Fibroblast of lung (primary cell): ENCODE data around the gene TMEM120B. TPM values are rescaled to one million over a fixed set of nuclear protein-coding genes. Genes with fewer than 3 reads are reported as not detected.
A peak's percentile ranks its signal among the peaks of the same experiment; 100 is the strongest.

ENCODE experiments used
- DNase-seq, 2 donors: peaks; one replicate each; pipeline versions ENCODE4 v3.0.0 to v3.0.0-alpha.2; 2010; ENCODE audit warnings: low read depth in 2 of 2
- H2AFZ ChIP-seq: 2 replicates; pipeline ENCODE4 v1.5.1; 2012; ENCODE audit warnings: low read length, control low read depth, inconsistent platforms
- H3K27ac ChIP-seq: 2 replicates; pipeline ENCODE4 v1.5.1; 2011; ENCODE audit warnings: low read length, control low read depth; ENCODE audit not compliant: insufficient read depth
- H3K27me3 ChIP-seq: 2 replicates; pipeline ENCODE4 v1.5.1; 2011; ENCODE audit warnings: mild to moderate bottlenecking, low read length; ENCODE audit not compliant: control insufficient read depth, insufficient read depth
- H3K36me3 ChIP-seq: 2 replicates; pipeline ENCODE4 v1.5.1; 2011; ENCODE audit warnings: low read length; ENCODE audit not compliant: control insufficient read depth, insufficient read depth
- H3K4me1 ChIP-seq: 2 replicates; pipeline ENCODE4 v1.5.1; 2011; ENCODE audit warnings: low read length; ENCODE audit not compliant: control insufficient read depth, insufficient read depth; ENCODE audit errors: extremely low read depth
- H3K4me2 ChIP-seq: 2 replicates; pipeline ENCODE4 v1.5.1; 2011; ENCODE audit warnings: low read length, control low read depth; ENCODE audit not compliant: insufficient read depth; ENCODE audit errors: extremely low read depth
- H3K4me3 ChIP-seq, 4 experiments: fragments of 200-600 bp in 1 of 4; sonication (generic) in 1 of 4; replicated peaks in 1 of 4; 2 replicates each; pipeline ENCODE4 v1.5.1; 2011 to 2016; ENCODE audit warnings: low read length in 4 of 4, low read depth in 3 of 4, mild to moderate bottlenecking in 3 of 4, control low read depth in 2 of 4, inconsistent platforms in 1 of 4, mixed read lengths in 1 of 4; ENCODE audit not compliant: insufficient read depth in 1 of 4; ENCODE audit errors: control extremely low read depth in 1 of 4
- H3K79me2 ChIP-seq: 2 replicates; pipeline ENCODE4 v1.5.1; 2012; ENCODE audit warnings: mild to moderate bottlenecking, low read length, inconsistent platforms; ENCODE audit not compliant: control insufficient read depth, insufficient read depth
- H3K9ac ChIP-seq: 2 replicates; pipeline ENCODE4 v1.5.1; 2011; ENCODE audit warnings: mild to moderate bottlenecking, low read length, control low read depth; ENCODE audit not compliant: insufficient read depth
- H3K9me3 ChIP-seq: 2 replicates; pipeline ENCODE4 v1.5.1; 2012; ENCODE audit warnings: low read depth, low read length; ENCODE audit not compliant: control insufficient read depth, insufficient read depth
- H4K20me1 ChIP-seq: 2 replicates; pipeline ENCODE4 v1.5.1; 2011; ENCODE audit warnings: low read length; ENCODE audit not compliant: control insufficient read depth, insufficient read depth; ENCODE audit errors: extremely low read depth
- EZH2 ChIP-seq: IDR thresholded peaks from 2 replicates; pipeline ENCODE4 v1.5.1; 2012; ENCODE audit warnings: low read length, control low read depth, mild to moderate bottlenecking; ENCODE audit errors: missing control alignments
- polyA plus RNA-seq, 2 donors: library from polyadenylated mRNA; depleted of rRNA in 1 of 2; stranded (reverse) in 1 of 2; unstranded in 1 of 2; fragments of >200 nt; gene quantifications; 2 replicates each; pipeline ENCODE4 v1.2.1, GENCODE V29; 2011 to 2012; ENCODE audit warnings: missing spikeins in 1 of 2
- total RNA-seq: library from RNA; depleted of rRNA; stranded (reverse); fragments of >200 nt; gene quantifications from 2 replicates; pipeline ENCODE4 v1.2.1, GENCODE V29; 2014
- TF ChIP-seq, protein P1 (sequence below), 2 donors: IDR thresholded peaks in 1 of 2; conservative IDR thresholded peaks in 1 of 2; 1 replicate in 1 of 2; 2 replicates in 1 of 2; pipeline ENCODE4 v1.5.1; 2011 to 2012; ENCODE audit warnings: low read length in 2 of 2, control low read depth in 1 of 2, inconsistent platforms in 1 of 2, low read depth in 1 of 2, mild to moderate bottlenecking in 1 of 2

The TMEM120B gene
- total and polyA plus RNA-seq, 2 donors (not counting 1 experiment from before 2014, with no cell fraction given) = 8.6 TPM

DNA sequence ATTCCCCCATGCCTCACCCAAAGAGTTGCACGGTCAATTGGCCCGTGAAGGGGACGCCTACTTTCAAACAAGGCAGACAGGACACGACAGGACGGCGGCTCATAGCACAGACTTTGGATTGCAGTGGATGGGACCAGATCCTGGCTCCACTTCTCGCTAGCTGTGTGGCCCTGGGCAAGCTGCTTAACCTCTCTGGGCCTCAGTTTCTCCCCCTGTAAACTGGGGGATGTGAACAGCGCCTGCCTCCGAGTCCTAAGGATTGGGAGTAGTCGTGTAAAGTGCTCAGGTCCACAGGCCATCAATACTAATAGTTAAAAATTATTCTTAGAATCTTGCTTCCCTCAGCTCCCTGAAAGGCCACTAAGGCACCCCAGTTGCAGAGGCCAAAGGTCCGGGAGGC lies 67.9 kb downstream of the TMEM120B start:
- H3K4me2 ChIP-seq = no peak overlapping the region
- no peaks in the 10 kb centered on the region for H3K79me2 ChIP-seq
- no peak for DNase-seq
- H3K4me1 ChIP-seq = peaks cover 31% of the 10 kb centered on the region
- no peaks in the 10 kb centered on the region for H3K9me3 ChIP-seq
- peaks cover 9% of the 10 kb centered on the region for H3K36me3 ChIP-seq
- no peak overlapping the region for H3K4me3 ChIP-seq
- no peak overlapping the region for H3K9ac ChIP-seq
- no peaks in the 10 kb centered on the region for H3K27me3 ChIP-seq
- no peak for TF ChIP-seq EZH2
- TF ChIP-seq, protein P1, sequence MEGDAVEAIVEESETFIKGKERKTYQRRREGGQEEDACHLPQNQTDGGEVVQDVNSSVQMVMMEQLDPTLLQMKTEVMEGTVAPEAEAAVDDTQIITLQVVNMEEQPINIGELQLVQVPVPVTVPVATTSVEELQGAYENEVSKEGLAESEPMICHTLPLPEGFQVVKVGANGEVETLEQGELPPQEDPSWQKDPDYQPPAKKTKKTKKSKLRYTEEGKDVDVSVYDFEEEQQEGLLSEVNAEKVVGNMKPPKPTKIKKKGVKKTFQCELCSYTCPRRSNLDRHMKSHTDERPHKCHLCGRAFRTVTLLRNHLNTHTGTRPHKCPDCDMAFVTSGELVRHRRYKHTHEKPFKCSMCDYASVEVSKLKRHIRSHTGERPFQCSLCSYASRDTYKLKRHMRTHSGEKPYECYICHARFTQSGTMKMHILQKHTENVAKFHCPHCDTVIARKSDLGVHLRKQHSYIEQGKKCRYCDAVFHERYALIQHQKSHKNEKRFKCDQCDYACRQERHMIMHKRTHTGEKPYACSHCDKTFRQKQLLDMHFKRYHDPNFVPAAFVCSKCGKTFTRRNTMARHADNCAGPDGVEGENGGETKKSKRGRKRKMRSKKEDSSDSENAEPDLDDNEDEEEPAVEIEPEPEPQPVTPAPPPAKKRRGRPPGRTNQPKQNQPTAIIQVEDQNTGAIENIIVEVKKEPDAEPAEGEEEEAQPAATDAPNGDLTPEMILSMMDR (conservative IDR thresholded peaks at IDR 0.05 in 1 of 2, IDR thresholded peaks at IDR 0.05 in 1 of 2; ENCODE audit: low read depth in 1 of 2, low read length in 2 of 2) = no peak
- H2AFZ ChIP-seq = no peak overlapping the region
- no peaks in the 10 kb centered on the region for H4K20me1 ChIP-seq
- H3K27ac ChIP-seq = no peak overlapping the region

DNA sequence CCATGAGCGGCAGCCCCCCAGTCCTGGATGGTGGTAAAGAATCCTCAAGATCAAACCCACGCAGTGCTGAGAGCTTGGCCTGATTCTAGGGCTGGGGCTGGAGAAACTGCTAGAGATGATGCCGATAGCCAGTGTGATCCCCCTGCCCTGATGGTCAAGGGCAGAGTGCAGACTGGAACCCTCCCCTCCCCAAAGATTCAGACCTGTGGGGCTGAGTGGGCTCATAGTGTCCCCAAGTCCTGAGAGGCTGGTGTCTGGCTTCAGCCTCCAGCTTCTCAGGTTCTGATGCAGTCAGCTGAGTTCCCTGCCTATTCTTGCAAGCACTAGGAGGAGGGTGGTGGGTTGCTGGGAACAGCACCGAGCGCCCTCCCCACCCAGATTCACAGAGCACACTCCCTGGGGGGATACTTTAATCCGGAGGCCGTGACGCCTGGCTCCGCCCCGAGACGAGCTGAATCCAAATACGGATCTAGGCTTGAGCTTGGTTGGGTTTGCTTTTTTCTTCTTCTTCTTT lies 69.0 kb downstream of the TMEM120B start:
- no peak overlapping the region for H3K4me3 ChIP-seq
- no peak overlapping the region for H2AFZ ChIP-seq
- no peaks in the 10 kb centered on the region for H3K27me3 ChIP-seq

DNA sequence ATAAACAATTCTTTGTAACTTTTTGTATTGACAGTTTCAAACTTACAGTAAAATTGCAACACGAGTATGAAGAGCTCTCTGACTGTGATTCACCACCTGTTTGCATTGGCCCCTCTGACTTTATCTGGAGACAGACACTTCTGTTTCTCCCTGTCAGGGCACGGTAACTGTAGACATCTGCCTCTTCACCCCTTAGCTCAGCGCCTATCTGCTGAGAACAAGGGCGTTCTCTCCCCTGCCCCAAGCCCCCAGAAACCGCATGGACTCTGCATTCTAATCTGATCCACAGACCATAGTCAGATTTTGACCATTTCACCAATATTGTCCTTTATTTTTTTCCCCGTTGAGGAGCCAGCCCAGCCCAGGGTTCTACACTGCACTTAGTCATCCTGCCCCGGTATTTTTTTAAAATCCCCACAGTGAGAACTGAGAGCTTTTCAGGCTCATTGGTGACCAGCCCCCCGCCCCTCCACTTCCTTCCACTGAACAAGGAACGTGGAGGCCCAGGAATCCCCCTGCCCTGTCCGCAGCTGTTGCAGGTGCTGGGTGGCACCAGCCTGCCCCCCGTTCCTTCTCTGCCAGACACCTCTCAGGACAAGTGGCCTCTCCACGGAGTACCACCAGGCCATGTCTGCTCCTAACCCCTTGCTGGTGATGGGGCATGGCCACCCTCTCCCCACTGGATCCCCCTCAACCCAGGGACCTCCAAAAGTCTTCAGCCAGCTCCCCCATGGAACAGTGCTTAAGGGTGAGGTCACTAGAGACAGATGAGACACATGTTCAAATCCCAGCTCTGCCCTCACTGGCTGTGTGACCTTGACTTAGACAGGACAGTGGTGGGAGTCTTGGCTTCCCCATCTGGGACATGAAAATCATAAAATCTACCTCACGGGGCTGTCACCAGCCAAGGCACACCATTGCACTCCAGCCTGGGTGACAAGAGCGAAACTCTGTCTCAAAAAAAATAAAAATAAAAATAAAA lies 69.7 kb downstream of the TMEM120B start:
- Histone ChIP-seq H3K27me3 (no peaks in the 10 kb centered on the region), H3K36me3 (peaks cover 5% of the 10 kb centered on the region), H2AFZ (no peak overlapping the region), H3K9ac (no peak overlapping the region), H3K4me3 (no peak overlapping the region), H3K9me3 (no peaks in the 10 kb centered on the region), H3K4me2 (peak overlapping the region; percentile 32), H4K20me1 (no peaks in the 10 kb centered on the region), H3K79me2 (no peaks in the 10 kb centered on the region), H3K4me1 (peaks cover 38% of the 10 kb centered on the region), H3K27ac (peak overlapping the region; percentile 20)
- no peak for TF ChIP-seq EZH2
- TF ChIP-seq, protein P1 (conservative IDR thresholded peaks at IDR 0.05 in 1 of 2, IDR thresholded peaks at IDR 0.05 in 1 of 2; ENCODE audit: low read depth in 1 of 2, low read length in 2 of 2) = no peak
- peak in 1 of 2 donors; percentile 49 for DNase-seq

More for the DNA sequence above, 69.0 kb downstream of the TMEM120B start:
- H3K27ac ChIP-seq = peak overlapping the region; percentile 44
- H3K79me2 ChIP-seq = no peaks in the 10 kb centered on the region
- TF ChIP-seq, protein P1 (conservative IDR thresholded peaks at IDR 0.05 in 1 of 2, IDR thresholded peaks at IDR 0.05 in 1 of 2; ENCODE audit: low read depth in 1 of 2, low read length in 2 of 2) = no peak
- TF ChIP-seq EZH2 = no peak
- peaks cover 36% of the 10 kb centered on the region for H3K4me1 ChIP-seq
- H4K20me1 ChIP-seq = no peaks in the 10 kb centered on the region
- peak overlapping the region; percentile 62 for H3K4me2 ChIP-seq
- H3K36me3 ChIP-seq = peaks cover 5% of the 10 kb centered on the region
- no peak for DNase-seq
- no peaks in the 10 kb centered on the region for H3K9me3 ChIP-seq
- peak overlapping the region; percentile 30 for H3K9ac ChIP-seq
